ENCODE results near the gene TFDP2.

- TF ChIP-seq POLR2A (IDR thresholded peaks at IDR 0.05) = no peak
- TF ChIP-seq, protein P1, sequence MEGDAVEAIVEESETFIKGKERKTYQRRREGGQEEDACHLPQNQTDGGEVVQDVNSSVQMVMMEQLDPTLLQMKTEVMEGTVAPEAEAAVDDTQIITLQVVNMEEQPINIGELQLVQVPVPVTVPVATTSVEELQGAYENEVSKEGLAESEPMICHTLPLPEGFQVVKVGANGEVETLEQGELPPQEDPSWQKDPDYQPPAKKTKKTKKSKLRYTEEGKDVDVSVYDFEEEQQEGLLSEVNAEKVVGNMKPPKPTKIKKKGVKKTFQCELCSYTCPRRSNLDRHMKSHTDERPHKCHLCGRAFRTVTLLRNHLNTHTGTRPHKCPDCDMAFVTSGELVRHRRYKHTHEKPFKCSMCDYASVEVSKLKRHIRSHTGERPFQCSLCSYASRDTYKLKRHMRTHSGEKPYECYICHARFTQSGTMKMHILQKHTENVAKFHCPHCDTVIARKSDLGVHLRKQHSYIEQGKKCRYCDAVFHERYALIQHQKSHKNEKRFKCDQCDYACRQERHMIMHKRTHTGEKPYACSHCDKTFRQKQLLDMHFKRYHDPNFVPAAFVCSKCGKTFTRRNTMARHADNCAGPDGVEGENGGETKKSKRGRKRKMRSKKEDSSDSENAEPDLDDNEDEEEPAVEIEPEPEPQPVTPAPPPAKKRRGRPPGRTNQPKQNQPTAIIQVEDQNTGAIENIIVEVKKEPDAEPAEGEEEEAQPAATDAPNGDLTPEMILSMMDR (IDR thresholded peaks at IDR 0.05 in 8 of 11, conservative IDR thresholded peaks at IDR 0.05 in 3 of 11) = no peak
- TF ChIP-seq POLR2AphosphoS5 (IDR thresholded peaks at IDR 0.05) = no peak
Measured at GRCh38 chr3:142086581-142087090, 62.7 kb downstream of the TFDP2 start.
